Stimulated activated CD8-positive, alpha-beta memory T cell treated with anti-CD3 and anti-CD28 coated beads, Interleukin-4, amount 100 ng/mL, for 24 hours (primary cell): Measurements from ENCODE around the gene ALG12.

Experiments used
- DNase-seq: peaks from one replicate; pipeline ENCODE4 v3.0.0-alpha.2; 2020; ENCODE audit warnings: low read depth

ALG12 gene

GRCh38 chr22:49911881-49912625, 6.2 kb downstream of the ALG12 start:
- DNase-seq = no peak

- no peak for DNase-seq
Measured at GRCh38 chr22:49910229-49911155, 7.7 kb downstream of the ALG12 start.

- no peak for DNase-seq
Measured at GRCh38 chr22:49909476-49910205, 8.6 kb downstream of the ALG12 start.

- DNase-seq = no peak
Measured at GRCh38 chr22:49907807-49908206, 10.4 kb downstream of the ALG12 start.

GRCh38 chr22:49906799-49907290, 11.4 kb downstream of the ALG12 start:
- no peak for DNase-seq

GRCh38 chr22:49906071-49906798, 12.0 kb downstream of the ALG12 start:
- no peak for DNase-seq

- no peak for DNase-seq
Measured at GRCh38 chr22:49905465-49905864, 12.8 kb downstream of the ALG12 start.

GRCh38 chr22:49904040-49904369, 14.2 kb downstream of the ALG12 start:
- no peak for DNase-seq

- no peak for DNase-seq
Measured at GRCh38 chr22:49903322-49904039, 14.8 kb downstream of the ALG12 start.

- DNase-seq = no peak
Measured at GRCh38 chr22:49901457-49901856, 16.8 kb downstream of the ALG12 start.

- no peak for DNase-seq
Measured at GRCh38 chr22:49900441-49901230, 17.6 kb downstream of the ALG12 start.

GRCh38 chr22:49899530-49899929, 18.7 kb downstream of the ALG12 start:
- DNase-seq = no peak

GRCh38 chr22:49897015-49897684, 21.1 kb downstream of the ALG12 start:
- DNase-seq = no peak

GRCh38 chr22:49896201-49896600, 22.0 kb downstream of the ALG12 start:
- DNase-seq = no peak

- DNase-seq = no peak
Measured at GRCh38 chr22:49894322-49895054, 23.8 kb downstream of the ALG12 start.

- DNase-seq = no peak
Measured at GRCh38 chr22:49893025-49893424, 25.2 kb downstream of the ALG12 start.

- DNase-seq = no peak
Measured at GRCh38 chr22:49892226-49892899, 25.9 kb downstream of the ALG12 start.

- DNase-seq = no peak
Measured at GRCh38 chr22:49889071-49889470, 29.2 kb downstream of the ALG12 start.
